DND-41 (cell line): ENCODE measurements around the gene POLD1.
"Not testable (repeated sequence)": the region's sequence is repeated elsewhere in the genome, so short reads cannot be mapped to it uniquely, and the experiment has no call there.

Experiments
- CTCF ChIP-seq: IDR thresholded peaks from 2 replicates; pipeline ENCODE4 v1.5.1; 2012; ENCODE audit warnings: borderline replicate concordance, low read length, moderate library complexity, mild to moderate bottlenecking; ENCODE audit not compliant: poor library complexity, severe bottlenecking; ENCODE audit errors: extremely low read depth
- EZH2 ChIP-seq: IDR thresholded peaks from 3 replicates; pipeline ENCODE4 v1.6.1; 2012; ENCODE audit warnings: borderline replicate concordance, low read depth, mild to moderate bottlenecking, moderate library complexity, low read length, inconsistent platforms; ENCODE audit not compliant: severe bottlenecking

GRCh38 chr19:50390295-50390694 lies 6.1 kb downstream of the POLD1 start:
- TF ChIP-seq CTCF, EZH2: not testable (repeated sequence)
